Ishikawa (cell line): ENCODE results near the gene ACOXL.

Experiments used
- CEBPB ChIP-seq: IDR thresholded peaks from 2 replicates; pipeline ENCODE4 v1.6.1; 2012
- REST ChIP-seq: IDR thresholded peaks from 2 replicates; pipeline ENCODE4 v1.6.1; 2012; ENCODE audit warnings: low read depth, mild to moderate bottlenecking
- YY1 ChIP-seq: IDR thresholded peaks from 2 replicates; pipeline ENCODE4 v1.6.1; 2012; ENCODE audit warnings: low read depth

GRCh38 chr2:110848519-110849030 lies 116.2 kb downstream of the ACOXL start:
- no peak for TF ChIP-seq YY1
- TF ChIP-seq CEBPB, result no peak
- no peak for TF ChIP-seq REST
